LNCAP (cell line): ENCODE data around the gene ABO.

Experiments used
- CTCF ChIP-seq: fragments of 450-650 bp; IDR thresholded peaks from 2 replicates; pipeline ENCODE4 v1.5.1; 2017; ENCODE audit warnings: mild to moderate bottlenecking

ABO gene

GRCh38 chr9:133275105-133276000 is at the start of gene ABO:
Gene ABO (minus strand): TSS chr9:133275201.
- no peak for TF ChIP-seq CTCF

- no peak for TF ChIP-seq CTCF
These were observed 49.1 kb upstream of the ABO start for GRCh38 chr9:133323991-133324703.

- TF ChIP-seq CTCF = no peak
These were observed 48.2 kb upstream of the ABO start for GRCh38 chr9:133323211-133323610.

GRCh38 chr9:133322701-133323100 is 47.7 kb upstream of the ABO start:
- TF ChIP-seq CTCF = no peak

GRCh38 chr9:133321411-133321935 is 46.5 kb upstream of the ABO start:
- TF ChIP-seq CTCF = no peak

GRCh38 chr9:133320421-133320881 is 45.5 kb upstream of the ABO start:
- no peak for TF ChIP-seq CTCF

- TF ChIP-seq CTCF = no peak
These were observed 41.0 kb upstream of the ABO start for GRCh38 chr9:133315997-133316396.
